ENCODE results near the gene ZC3H8.
"Not testable (repeated sequence)": the region's sequence is repeated elsewhere in the genome, so short reads cannot be mapped to it uniquely, and the experiment has no call there.

The ZC3H8 gene

DNA sequence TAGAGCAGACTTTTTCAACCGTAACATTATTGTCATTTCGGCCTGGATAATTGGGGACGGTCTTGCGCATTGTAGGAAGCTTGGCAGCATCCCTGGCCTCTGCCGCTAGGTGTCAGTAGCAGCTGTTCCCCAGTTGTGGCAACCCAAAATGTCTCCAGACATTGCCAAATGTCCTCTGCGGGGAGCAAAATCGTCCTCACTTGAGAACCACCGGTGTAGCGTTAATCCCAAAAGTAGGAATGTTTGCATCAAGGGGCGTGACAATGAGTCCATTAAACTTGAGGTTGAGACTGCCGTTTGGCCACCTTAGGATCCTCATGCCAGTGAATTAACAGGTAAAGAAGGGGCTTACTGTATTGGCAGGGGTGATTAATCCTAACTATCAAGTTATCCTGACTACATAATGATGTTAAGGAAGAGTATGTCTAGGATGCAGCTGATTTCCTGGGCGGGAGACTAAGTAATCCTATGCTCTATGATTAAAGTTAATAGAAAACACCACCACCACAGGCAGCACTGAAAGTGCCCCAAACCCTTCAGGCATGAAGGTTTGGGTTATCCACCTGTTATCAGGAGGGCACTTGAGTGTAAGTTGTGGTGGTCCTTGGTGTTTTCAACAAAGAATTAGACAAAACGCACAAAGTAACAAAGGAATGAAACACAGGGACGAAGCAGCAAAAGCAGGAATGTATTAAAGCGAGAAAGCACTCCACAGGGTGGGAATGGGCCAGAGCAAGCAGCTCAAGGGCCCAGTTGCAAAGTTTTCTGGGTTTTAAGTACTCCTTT is 4.9 kb upstream of the ZC3H8 start:
- DNase-seq (ENCODE audit: low read depth): peak; percentile 77

DNA sequence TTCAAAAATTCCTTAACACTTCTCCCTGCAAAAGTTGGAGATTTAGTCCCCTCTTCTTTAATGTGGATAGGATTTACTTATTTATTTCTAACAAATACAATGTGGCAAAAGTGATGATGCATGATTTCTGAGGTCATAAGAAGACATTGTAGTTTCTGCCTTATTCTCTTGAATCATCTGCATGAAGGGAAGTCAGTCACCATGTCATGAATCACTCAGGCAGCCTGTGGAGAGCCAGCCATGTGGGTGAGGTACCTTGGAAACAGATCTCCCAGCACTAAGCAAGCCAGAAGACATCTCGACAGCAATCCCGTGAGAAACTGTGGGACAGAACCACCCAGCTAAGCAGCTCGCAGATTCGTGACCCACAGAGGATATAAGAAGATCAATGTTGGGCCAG is 2.7 kb upstream of the ZC3H8 start:
- DNase-seq (ENCODE audit: low read depth): no peak

DNA sequence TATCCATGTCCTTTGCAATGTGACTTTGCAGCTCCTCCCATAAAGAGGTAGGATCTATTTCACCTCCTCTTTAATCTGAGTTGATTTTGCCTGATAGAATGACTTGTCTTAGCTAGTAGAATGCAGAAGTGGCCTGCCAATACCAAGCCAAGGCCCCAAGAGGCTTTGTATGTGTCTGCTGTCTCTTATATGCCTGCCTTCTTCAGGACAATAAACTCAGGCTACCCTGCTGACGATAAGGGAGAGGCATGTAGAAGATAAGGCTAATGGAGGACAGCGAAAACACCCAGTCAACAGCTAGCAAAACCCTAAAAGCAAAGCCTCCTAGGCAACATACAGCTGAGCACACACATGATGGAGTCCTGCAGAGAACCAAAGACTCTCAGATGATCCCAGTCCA is 1.8 kb upstream of the ZC3H8 start:
- no peak for DNase-seq (ENCODE audit: low read depth)

DNA sequence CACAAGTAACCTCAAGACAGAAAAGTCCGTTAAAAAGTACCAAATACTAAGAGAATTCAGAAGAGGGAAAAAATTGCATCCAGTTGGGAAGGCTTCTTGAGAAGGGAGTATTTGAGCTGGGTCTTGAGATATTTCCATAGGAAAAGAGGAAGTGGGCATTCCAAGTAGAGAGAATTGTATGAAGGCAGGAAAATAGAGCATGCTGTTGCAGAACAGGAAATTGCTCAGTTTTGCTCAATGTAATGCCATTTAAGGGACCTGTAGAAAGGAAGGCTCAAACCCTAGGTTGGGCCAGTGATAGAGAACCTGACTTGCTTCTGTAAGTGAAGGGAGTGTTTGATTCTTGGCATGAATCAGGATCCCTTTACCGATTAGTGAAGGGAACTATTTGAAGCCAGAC is 1.0 kb upstream of the ZC3H8 start:
- DNase-seq (ENCODE audit: low read depth): no peak

DNA sequence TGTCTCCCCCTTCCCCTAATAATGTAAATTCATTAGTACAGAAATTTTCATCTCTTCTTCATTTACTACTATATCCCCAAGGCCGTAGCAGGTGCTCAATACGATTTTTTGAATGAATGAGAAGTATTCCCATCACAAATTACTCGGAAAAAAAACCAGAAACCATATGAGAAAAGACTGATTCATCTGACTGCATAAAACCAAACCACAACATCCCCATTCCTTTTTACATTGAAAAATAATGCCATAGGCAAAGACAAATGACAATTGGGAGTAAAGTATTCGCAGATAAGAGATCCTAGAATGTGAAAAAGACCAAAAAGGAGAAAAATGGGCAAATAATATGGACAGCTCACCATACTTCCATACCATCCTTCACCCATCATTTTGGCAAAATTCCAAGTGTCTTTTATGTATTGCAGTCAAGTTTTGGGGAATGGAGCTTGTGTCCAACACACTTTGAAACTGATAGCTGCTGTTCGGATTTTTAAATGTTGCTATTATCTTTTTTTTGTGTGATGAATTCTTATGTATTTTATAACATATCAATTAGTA is 1.5 kb downstream of the ZC3H8 start:
- DNase-seq (ENCODE audit: low read depth): no peak

DNA sequence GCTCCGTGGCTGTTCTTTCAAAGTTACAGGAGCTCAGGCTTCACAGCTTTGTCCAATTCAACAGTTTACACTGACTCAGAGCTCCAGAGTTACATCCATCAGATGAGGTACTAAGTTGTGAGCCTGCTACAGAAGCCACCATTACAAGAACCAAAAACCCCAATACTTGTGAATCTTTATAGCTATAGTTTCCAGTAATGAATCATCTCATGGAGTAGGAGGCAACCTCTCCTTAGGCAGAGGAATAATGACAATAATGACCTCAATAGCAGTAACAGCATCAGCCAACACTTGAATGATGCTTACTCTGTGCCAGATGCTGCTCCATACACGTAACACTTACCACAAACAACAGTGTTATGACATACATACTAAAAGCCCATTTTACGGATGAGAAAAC is 3.6 kb downstream of the ZC3H8 start:
- DNase-seq (ENCODE audit: low read depth): no peak

DNA sequence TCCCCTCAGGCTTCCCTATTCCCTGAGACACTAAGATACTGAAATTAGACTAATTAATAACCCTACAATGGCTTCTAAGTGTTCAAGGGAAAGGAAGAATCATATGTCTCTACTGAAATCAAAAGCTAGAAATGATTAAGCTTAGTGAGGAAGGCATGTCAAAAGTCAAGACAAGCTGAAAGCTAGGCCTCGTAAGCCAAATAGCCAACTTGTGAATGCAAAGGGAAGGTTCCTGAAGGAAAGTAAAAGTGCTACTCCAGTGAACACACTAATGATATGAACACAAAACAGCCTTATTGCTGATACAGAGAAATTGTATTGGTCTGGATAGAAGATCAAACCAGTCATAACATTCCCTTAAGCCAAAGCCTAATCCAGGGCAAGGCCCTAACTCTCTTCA is 10.0 kb downstream of the ZC3H8 start:
- no peak for DNase-seq (ENCODE audit: low read depth)

DNA sequence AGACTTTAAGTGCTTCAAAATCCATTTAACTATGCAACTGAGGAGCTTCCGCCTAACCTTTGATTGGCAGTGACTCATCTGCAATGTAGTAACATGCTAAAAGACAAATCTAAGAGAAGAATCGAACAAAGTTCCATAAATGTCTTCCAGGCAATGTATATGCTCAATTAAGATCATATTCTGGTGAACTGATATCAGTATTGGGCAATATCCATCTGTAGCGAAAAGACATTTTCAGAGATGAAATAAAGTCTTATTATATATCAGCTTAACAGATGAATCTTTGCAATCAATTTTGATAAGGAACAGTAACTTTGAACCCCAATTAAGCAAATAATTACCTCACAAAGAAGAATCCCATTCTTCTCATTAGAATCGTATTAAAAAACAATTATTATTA is 11.6 kb downstream of the ZC3H8 start:
- no peak for DNase-seq (ENCODE audit: low read depth)

DNA sequence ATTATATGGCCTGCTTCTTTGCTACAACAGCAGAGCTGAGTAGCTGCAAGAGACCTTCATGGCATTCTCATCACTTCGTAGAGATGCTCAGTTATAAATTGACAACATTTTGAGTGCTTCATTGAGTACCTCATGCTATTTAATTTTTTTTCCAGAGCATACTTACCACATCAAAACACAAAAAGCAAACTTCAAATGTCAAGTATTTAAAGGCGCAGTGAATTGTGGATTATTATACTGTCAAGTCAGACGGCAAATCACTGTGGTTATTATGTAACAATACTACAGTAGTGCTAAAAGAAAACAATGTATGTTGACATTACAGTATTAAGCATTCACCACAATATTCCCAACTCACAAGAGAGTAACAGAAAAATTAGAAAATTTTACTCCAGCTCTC is 12.5 kb downstream of the ZC3H8 start:
- DNase-seq (ENCODE audit: low read depth): no peak

DNA sequence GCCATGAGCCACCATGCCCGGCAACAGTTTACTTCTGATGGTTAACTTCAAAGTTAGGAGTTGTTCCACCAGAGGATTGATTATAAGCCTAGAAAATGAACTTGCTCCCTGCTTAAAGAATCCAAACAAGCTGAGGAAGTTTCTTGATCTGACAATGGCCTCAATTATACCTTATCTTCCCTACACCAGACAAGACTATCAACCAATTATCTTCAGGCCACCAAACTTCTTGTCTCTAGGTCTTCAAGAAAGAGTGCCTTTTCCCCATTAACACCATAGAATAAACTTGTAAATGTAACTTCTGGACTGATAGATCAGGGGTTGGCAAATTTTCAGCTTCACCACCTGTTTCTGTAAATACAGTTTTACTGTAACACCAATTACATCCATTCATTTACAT is 15.0 kb downstream of the ZC3H8 start:
- DNase-seq (ENCODE audit: low read depth): no peak

DNA sequence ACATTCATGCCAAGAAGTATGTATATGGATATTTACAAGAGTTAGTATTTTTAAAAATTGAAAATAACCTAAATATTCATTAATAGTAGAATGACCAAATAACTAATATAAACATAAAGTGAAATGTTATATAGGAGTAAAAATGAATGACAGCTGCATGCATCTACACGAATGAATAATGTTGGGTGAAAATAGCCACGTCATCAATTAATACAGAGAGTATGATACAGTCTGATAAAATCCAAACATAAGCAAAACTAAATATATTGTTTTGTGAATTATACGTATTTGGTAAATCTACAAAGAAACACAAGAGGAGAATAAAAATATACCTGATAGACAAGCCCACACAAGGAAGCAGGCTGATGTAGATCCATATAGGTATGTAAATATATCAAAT is 24.5 kb downstream of the ZC3H8 start:
- DNase-seq (ENCODE audit: low read depth): no peak

DNA sequence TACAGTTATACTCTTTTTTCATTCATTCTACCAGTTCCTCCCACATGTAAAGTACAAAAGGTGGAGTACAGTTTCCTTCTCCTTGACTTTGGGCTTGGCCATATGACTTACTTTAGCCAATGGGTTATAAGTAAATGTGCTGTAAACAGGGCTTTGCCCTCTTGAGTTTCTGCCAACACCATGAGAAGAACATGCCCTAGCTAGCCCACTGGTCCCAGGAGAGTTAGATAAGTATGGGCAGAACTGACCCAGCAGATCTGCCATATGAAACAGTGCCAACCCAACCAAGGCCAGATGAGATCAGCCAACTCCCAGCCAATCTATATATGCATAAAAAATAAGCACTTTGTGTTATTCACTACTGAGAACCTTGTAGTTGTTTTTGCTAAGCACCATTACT is 25.5 kb downstream of the ZC3H8 start:
- no peak for DNase-seq (ENCODE audit: low read depth)

DNA sequence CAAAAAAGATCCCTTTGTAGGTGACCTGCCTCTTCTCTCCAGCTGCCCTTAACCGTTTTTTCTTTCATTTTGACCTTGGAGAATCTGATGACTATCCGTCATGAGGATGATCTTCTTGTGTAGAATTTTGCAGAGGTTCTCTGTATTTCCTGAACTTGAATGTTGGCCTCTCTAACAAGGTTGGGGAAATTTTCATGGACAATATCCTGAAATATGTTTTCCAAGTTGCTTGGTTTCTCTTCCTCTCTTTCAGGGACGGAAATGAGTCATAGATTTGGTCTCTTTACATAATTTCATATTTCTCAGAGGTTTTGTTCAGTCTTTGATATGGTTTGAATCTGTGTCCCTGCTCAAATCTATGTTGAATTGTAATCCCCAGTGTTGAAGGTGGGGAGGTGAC is 34.0 kb downstream of the ZC3H8 start:
- no peak for DNase-seq (ENCODE audit: low read depth)

DNA sequence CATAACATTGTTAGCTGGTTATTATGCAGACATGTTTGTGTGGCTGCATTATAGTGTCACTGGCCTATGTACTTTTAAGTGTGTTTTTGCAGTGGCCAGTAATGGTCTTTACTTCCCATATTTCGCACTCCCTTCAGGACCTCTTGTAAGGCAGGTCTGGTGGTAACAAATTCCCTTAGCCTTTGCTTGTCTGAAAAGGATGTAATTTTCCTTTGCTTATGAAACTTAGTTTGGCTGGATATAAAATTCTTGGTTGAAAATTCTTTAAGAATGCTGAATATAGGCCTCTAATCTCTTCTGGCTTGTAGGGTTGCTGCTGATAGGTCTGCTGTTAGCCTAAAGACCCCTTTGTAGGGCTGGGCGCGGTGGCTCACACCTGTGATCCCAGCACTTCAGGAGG is 34.7 kb downstream of the ZC3H8 start:
- DNase-seq (ENCODE audit: low read depth): no peak

DNA sequence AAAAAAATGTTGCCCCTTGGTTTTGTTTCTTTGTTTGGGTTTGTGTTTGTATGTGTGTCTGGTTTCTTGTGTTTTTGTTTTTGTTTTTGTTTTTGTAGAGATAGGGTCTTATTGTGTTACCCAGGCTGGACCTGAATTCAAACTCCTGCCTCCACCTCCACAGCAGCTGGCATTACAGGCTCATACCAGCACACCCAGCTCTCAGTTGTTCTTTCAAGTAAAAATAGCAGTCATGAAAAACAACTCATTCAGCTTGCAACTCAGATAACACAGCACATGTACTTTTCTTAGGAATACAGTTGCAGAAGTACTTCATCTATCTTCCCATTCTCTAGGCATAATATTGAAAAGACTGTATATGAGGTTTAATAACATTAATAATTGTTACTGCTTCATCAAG is 37.0 kb downstream of the ZC3H8 start:
- no peak for DNase-seq (ENCODE audit: low read depth)

DNA sequence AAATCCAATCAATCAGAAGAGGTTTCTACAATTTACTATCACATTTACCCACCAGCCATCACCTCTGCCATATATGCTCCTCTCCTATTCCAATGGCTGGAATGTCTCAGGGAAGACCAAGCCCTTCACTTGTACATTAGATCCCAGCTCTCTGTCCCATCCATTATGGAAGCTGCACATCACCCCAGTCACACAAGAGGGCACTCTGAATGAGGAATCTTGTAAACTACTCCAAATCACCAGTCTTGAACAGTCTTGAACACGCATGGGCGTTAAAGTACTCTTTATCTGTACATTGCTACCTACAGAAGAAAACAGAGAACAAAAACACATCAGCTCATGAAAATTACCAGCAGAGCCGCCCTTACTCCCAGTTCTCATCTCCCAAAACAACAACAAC is 38.7 kb downstream of the ZC3H8 start:
- no peak for DNase-seq (ENCODE audit: low read depth)

DNA sequence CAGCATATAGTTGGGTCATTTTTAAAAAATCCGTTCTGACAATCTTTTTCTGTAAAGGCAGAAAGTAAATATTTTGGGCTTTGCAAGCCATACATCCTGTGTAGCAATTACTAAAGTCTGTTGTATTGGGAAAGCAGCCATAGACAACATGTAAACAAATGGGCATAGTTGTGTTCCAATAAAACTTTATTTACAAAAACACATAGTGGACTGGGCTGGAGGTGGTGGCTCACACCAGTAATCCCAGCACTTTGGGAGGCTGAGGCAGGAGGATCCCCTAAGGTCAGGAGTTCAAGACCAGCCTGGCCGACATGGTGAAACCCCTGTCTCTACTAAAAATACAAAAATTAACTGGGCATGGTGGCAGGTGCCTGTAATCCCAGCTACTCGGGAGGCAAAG is 46.9 kb downstream of the ZC3H8 start:
- DNase-seq (ENCODE audit: low read depth): not testable (repeated sequence)

DNA sequence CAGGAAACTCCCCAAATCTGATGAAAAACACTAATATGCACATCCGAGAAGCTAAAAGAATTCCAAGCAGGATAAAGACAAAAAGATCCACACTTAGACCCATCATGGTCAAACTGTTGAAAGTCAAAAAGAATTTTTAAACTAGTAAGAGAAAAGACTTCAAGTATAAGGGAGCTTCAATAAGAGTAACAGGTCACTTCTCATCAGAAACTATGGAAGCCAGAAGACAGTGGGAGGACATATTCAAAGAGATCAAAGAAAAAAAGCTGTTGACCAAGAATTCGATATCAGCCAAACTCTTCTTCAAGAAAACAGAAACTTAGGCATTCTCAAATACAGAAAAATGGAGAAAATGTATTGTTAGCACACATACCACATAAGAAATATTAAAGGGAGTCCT is 50.4 kb downstream of the ZC3H8 start:
- no peak for DNase-seq (ENCODE audit: low read depth)

DNA sequence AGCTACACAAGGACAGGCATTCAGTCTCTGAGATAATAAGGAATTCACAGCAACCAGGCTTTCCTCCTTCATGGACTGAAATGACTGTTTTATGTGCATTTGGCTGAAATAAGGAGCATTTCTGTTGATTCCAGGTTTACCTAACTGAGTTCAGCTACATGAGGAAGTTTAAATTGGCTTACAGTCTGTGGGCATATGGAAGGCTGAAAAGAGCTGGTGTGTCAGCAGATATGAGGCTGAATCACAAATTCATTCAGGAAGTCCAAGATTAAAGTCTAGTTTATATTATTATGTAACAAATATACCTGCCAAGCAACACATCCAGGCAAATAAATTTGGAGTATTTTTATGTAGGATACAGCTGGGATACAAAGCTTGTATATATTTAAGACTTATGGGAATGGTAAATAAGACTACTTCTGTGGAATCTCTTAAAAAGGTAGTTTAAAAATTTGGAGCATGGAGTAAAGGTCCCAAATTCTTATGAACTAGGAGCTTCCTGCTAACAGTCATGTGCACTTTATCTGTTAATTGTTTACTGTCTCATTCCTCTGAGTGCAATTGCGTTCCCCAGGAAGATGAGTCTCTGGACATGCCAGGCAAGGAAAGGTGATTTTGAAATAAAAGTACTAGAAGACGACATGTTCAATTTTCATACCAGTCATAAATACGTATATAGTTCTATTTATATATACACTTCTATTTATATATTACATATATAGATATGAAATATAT is 53.0 kb downstream of the ZC3H8 start:
- DNase-seq (ENCODE audit: low read depth): no peak

DNA sequence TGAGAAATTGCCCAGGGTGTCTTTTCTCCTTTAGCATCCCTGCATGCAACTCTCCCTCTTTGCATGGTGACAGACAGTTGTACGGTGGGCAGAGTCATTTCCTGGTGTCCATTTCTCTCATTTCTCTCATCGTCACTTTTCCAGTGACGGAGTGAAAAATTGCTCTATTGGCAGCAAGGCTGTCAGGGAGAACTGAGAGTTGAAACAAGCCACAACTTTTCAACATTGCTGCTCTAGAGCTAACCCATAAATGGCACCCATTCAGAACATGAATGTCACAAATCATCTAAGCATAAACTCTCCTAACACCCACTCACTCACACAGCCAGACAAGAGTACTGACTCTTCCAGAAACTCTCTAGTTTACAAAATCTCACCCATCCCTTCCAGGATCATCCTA is 55.7 kb downstream of the ZC3H8 start:
- no peak for DNase-seq (ENCODE audit: low read depth)

DNA sequence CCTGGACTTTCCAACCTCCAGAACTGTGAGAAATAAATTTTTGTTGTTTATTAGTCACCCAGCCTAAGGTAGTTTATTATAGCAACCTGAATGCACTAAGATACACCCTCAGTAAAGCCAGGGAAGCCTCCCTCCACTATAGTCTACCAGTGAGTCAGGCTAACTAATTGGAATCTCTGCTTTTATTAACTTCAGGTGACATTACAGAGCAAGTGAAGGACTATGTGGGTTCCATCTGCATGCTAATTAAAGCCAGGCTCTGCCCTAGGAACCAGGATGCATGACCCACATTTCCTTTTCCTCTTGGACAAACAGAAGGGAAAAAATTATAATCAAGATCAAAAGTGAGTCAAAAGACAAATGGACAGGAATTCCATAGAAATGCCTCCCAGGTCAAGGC is 56.1 kb downstream of the ZC3H8 start:
- DNase-seq (ENCODE audit: low read depth): no peak

DNA sequence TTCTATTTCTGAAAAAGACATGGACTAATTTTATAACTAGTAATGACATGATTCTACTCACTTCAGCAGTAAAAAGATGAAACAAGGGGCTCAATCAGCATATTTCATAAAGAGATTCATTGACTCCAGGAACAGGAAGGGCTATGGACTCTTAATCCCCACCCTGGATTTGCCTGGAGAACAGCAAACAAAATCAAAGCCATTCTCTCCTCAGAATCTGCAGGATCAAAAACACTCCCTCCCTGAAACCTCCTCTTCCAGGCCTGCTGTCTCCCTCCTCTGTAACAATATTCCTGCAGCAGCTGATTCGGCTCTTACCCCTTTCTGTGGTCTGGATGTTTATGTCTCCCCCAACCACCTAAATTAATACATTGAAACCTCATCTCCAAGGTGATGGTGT is 57.0 kb downstream of the ZC3H8 start:
- no peak for DNase-seq (ENCODE audit: low read depth)

DNA sequence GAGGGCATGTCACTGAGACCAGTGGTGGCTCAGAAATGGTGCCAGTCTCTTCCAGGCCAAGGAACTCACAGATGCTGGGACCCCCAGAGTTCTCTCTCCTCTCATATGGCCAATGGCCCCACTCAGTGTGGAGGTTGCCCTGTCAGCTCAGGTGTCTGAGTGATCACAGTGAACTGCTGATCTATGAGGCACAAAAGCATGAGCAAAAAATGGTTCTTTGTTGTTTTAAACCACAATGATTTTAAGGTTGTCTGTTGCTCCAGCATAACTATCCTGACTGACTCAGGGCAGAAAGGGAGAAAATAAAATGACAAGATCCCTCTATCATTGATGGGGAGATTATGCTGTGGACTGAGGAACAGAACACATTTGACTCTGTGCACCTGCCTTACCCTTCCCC is 58.9 kb downstream of the ZC3H8 start:
- DNase-seq (ENCODE audit: low read depth): no peak

Measured in activated T-cell treated with anti-CD3 and anti-CD28 coated beads for 48 hours (primary cell).